Hindlimb muscle (tissue), 1 donor: ENCODE results near the gene MCF2L2. TPM values are rescaled to one million over a fixed set of nuclear protein-coding genes. Genes with fewer than 3 reads are reported as not detected.
"Not testable (repeated sequence)": the region's sequence is repeated elsewhere in the genome, so short reads cannot be mapped to it uniquely, and the experiment has no call there.

Experiments used
- DNase-seq: peaks from one replicate; pipeline ENCODE4 v3.0.0-alpha.2; 2013
- polyA plus RNA-seq: library from polyadenylated mRNA; unstranded; fragments of 120-200 nt; gene quantifications from one replicate; pipeline ENCODE4 v1.2.1, GENCODE V29; 2013; ENCODE audit not compliant: insufficient read length

The MCF2L2 gene
- polyA plus RNA-seq, 1 donor: 0.21 TPM

DNA sequence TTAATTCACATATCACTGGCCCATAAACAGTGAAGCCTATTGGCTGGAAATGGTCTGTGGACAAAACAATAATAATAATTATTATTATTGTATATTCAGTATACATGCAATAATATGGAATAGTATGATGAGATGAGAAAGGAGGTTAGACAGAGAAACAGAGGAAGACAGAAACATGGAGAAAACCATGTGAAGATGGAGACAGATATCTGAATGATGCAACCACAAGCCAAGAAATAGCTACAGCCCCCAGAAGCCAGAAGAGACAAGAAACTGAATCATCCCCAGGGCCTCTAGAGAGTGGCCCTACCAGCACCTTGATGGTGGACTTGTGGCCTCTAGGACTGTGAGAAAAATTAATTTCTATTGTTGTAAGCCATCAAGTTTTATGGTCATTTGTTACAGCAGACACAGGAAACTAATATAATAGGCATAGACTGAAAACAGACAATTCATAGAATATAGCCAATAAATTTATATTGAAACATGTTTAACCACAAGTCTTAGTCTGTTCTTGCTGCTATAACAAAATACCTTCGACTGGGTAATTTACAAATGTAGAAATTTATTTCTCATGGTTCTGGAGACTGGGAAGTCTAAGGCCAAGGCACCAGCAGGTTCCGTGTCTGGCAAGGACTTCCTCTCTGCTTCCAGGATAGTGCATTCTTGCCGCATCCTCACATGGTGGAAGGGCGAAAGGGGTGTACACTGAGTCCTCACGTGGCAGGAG lies 31.6 kb downstream of the MCF2L2 start:
- no peak for DNase-seq

- no peak for DNase-seq
Observed at GRCh38 chr3:183394150-183394549, 34.3 kb downstream of the MCF2L2 start.

GRCh38 chr3:183393625-183394024 lies 34.8 kb downstream of the MCF2L2 start:
- no peak for DNase-seq

GRCh38 chr3:183392186-183393034 lies 36.0 kb downstream of the MCF2L2 start:
- DNase-seq: no peak

GRCh38 chr3:183391460-183391859 lies 37.0 kb downstream of the MCF2L2 start:
- DNase-seq: no peak

DNA sequence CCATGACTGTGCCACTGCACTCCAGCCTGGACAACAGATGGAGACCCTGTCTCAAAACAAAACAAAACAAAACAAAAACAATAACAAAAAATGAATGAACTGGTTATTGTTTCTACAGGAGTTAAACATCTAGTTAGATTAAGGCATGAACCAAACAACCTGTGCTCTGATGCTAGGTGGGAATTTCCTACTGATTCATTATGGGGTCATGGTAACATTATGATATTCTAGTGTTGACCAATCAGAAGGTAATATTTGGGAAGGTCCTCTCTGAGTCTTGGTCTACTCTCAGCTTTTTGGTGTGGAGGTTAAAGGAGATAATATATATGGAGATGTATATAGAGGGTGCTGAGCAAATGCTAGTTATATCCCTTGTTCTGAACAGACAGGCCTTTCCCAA lies 37.6 kb downstream of the MCF2L2 start:
- no peak for DNase-seq

GRCh38 chr3:183388213-183388895 lies 40.1 kb downstream of the MCF2L2 start:
- DNase-seq: no peak

GRCh38 chr3:183387797-183388196 lies 40.6 kb downstream of the MCF2L2 start:
- DNase-seq: no peak

GRCh38 chr3:183386651-183387050 lies 41.8 kb downstream of the MCF2L2 start:
- no peak for DNase-seq

DNA sequence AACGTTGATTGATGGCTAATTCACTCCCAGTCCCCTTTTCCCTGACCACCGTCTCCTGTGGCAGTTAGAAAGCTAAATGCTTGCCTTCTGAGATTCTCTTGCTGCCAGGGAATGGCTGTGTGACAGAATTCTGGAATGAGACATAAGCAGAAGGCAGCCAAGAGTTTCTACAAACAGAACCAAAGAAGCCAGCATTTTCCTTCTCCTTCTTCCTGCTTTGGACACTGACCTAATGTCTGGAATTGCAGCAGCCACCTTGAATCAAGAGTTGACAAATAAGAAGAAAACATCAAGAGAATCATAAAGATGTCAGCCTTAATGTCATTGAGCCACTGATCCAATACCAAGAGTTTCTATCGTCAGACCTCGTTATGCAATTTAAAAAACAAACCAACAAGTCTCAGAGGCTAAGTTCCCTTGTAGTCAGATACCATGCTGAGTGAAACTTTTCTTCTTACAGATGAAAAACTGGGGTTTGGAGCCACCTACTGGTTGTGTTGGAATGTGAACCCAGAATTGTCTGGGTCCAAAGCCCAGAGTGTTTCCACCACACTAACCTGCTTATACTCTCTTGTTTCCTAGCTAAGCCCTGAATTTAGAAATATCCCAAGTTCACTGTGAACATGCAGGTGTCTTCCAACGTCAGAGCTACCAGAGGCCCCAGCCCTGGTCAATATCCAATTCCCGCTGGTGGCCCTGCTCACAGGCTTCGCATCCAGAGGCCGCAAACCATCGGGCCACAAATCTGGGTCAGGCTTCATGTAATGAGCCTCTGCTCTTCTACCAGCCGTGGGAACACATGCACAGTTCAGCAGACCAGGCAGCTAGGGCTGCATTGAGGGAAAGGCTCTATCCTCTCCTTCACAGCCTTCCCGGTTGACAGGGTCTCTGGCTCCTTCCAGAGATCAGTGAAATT lies 42.5 kb downstream of the MCF2L2 start:
- DNase-seq: peak; percentile 62

GRCh38 chr3:183381673-183382072 lies 46.7 kb downstream of the MCF2L2 start:
- no peak for DNase-seq

- DNase-seq: no peak
Observed at GRCh38 chr3:183381179-183381578, 47.2 kb downstream of the MCF2L2 start.

- DNase-seq: no peak
Observed at GRCh38 chr3:183378951-183379350, 49.5 kb downstream of the MCF2L2 start.

GRCh38 chr3:183378545-183378944 lies 49.9 kb downstream of the MCF2L2 start:
- no peak for DNase-seq

DNA sequence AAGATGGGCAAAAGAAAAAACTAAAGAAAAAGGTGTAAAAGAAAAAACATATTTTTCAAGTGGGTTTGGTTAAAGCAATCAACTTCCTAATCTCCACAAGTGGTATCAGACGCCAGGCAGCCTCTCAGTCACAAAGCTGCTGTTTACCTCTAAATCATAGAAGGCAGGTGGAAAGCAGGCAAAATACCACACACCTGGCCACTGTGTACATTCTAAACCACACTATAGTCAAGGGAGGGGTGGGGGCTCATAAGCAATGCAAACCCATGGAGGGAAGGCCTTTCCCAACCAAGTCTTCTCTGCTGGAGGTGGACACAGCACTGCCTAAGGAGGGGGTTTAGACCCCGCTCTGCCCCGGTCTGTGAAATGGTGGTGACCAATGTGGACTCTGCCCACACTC lies 50.4 kb downstream of the MCF2L2 start:
- no peak for DNase-seq

- no peak for DNase-seq
Observed at GRCh38 chr3:183377307-183377959, 51.0 kb downstream of the MCF2L2 start.

GRCh38 chr3:183375787-183376186 lies 52.6 kb downstream of the MCF2L2 start:
- no peak for DNase-seq

- DNase-seq: no peak
Observed at GRCh38 chr3:183375337-183375736, 53.1 kb downstream of the MCF2L2 start.

DNA sequence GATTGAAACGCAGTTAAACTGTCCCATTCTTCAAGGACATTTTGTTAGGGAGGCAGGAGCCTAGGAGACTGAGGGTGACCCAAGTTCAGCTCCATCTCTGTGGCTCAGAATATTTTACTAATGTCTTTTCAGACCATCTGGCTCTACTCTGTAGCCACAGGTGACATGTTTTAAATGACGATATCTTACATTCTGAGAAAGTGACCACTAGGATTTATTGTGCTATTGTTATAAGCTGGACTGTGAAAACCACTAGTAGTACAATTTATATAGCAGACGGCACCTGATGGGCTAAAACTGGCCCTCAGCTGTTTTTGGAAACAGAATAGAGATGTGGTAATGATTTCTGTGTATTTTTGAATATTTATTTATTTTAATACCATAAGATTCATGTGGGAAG lies 55.5 kb downstream of the MCF2L2 start:
- no peak for DNase-seq

GRCh38 chr3:183371600-183371968 lies 56.8 kb downstream of the MCF2L2 start:
- not testable (repeated sequence) for DNase-seq

DNA sequence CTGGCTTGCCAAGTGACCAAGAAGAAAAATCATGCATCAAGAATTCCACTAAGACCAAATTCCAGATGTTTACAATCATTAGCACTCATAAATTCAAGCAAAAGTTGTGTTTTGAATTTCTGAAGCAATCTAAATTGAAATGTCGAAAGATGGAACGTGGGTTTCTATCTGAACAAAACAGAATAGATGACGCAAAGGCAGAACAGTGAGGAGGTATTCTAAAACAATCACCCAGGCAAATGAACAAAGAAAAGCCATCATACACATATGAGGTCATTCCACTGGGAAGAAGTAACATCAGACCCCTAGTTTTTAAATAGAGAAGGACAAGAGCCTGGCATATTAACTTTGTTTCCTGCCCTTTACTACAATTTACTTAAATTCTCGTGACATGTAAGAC lies 58.0 kb downstream of the MCF2L2 start:
- no peak for DNase-seq

- no peak for DNase-seq
Observed at GRCh38 chr3:183369627-183370026, 58.8 kb downstream of the MCF2L2 start.
